HFF-Myc (cell line): ENCODE data around the gene ABLIM3.

Experiments used
- DNase-seq: peaks from one replicate; pipeline ENCODE4 v3.0.0-alpha.2; 2011; ENCODE audit warnings: low read depth; ENCODE audit errors: extremely low read depth
- H3K4me3 ChIP-seq: replicated peaks from 2 replicates; pipeline ENCODE4 v1.5.1; 2011; ENCODE audit warnings: low read depth, mild to moderate bottlenecking, control low read depth, low read length
- TF ChIP-seq, protein P1 (sequence below): IDR thresholded peaks from 2 replicates; pipeline ENCODE4 v1.5.1; 2012; ENCODE audit warnings: mild to moderate bottlenecking, low read depth, low read length, control low read depth; ENCODE audit errors: missing control alignments

ABLIM3 gene

DNA sequence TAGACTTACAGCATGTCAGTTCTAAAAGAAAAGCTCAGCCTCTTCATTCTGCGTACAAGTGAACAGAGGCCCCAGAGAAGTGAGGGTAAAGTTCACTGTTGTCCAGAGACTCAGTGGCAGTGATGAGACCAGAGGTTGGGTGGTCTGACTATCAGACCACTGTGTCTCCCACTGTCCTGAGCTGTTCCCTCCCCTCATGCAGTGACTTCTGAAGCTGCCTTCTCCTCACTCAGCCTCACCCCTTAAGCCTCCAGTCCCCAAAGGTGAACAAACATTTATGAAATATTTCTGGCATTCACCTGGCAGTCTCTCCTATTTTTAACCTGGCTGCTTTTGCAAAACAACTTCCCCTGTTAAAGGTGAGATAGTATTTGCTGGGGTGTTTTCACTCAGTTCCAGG is 54.7 kb downstream of the ABLIM3 start:
- TF ChIP-seq, protein P1, sequence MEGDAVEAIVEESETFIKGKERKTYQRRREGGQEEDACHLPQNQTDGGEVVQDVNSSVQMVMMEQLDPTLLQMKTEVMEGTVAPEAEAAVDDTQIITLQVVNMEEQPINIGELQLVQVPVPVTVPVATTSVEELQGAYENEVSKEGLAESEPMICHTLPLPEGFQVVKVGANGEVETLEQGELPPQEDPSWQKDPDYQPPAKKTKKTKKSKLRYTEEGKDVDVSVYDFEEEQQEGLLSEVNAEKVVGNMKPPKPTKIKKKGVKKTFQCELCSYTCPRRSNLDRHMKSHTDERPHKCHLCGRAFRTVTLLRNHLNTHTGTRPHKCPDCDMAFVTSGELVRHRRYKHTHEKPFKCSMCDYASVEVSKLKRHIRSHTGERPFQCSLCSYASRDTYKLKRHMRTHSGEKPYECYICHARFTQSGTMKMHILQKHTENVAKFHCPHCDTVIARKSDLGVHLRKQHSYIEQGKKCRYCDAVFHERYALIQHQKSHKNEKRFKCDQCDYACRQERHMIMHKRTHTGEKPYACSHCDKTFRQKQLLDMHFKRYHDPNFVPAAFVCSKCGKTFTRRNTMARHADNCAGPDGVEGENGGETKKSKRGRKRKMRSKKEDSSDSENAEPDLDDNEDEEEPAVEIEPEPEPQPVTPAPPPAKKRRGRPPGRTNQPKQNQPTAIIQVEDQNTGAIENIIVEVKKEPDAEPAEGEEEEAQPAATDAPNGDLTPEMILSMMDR: no peak
- no peak for DNase-seq
- H3K4me3 ChIP-seq: no peak overlapping the region

GRCh38 chr5:149198148-149198547 is 56.9 kb downstream of the ABLIM3 start:
- no peak for DNase-seq
- no peak overlapping the region for H3K4me3 ChIP-seq
- TF ChIP-seq, protein P1: no peak

DNA sequence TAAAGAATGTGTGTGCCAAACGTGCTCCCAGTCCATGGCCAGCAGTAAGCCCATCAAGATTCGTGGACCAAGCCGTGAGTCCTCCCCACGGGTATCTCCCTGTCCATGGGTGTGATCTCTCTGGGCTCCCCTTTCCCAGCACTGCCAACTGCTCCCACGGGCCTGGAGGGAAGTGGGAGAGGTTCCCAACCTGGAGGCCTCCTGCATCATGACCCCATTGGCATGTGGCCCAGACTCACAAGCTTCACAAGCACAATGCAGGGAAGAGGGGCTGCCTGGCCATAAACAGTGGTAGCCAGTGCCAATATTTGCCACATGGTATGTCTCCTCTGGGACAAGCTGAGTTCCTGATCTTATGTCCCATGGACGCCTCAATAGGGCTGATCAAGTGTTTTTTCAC is 59.1 kb downstream of the ABLIM3 start:
- no peak for DNase-seq
- TF ChIP-seq, protein P1: no peak
- H3K4me3 ChIP-seq: no peak overlapping the region

GRCh38 chr5:149201121-149201637 is 59.9 kb downstream of the ABLIM3 start:
- TF ChIP-seq, protein P1: no peak
- DNase-seq: no peak
- H3K4me3 ChIP-seq: no peak overlapping the region

DNA sequence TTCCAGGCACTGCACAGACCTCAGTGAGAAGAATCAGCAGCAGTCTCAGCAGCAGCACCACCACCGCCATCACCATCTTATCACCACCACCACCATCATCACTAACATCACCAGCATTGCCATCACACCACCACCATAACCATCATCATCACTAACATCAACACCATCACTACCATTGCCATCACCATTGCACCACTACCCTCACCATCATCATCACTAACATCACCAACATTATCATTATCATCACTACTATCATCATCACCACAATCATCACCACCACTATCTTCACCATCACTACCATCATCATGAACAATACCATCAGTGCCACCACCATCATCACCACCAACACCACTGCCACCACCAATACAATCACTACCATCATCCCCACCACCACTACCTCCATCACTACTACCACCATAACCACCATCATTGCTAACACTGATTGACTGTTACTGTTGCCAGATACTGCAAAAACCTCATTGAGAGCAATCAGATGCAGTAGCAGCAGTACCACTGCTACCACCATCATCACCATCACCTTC is 61.7 kb downstream of the ABLIM3 start:
- TF ChIP-seq, protein P1: no peak
- H3K4me3 ChIP-seq: no peak overlapping the region
- no peak for DNase-seq

GRCh38 chr5:149203921-149204441 is 62.7 kb downstream of the ABLIM3 start:
- TF ChIP-seq, protein P1: no peak
- H3K4me3 ChIP-seq: no peak overlapping the region
- DNase-seq: no peak
